AML-193 (cell line): ENCODE measurements around the gene TLCD3B.

Source experiments
- DNase-seq, 2 experiments: peaks; one replicate each; lab custom pipeline; 2025; lab: John Stamatoyannopoulos, UW

TLCD3B gene, protein sequence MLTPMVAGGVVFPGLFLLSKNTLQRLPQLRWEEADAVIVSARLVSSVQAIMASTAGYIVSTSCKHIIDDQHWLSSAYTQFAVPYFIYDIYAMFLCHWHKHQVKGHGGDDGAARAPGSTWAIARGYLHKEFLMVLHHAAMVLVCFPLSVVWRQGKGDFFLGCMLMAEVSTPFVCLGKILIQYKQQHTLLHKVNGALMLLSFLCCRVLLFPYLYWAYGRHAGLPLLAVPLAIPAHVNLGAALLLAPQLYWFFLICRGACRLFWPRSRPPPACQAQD

DNA sequence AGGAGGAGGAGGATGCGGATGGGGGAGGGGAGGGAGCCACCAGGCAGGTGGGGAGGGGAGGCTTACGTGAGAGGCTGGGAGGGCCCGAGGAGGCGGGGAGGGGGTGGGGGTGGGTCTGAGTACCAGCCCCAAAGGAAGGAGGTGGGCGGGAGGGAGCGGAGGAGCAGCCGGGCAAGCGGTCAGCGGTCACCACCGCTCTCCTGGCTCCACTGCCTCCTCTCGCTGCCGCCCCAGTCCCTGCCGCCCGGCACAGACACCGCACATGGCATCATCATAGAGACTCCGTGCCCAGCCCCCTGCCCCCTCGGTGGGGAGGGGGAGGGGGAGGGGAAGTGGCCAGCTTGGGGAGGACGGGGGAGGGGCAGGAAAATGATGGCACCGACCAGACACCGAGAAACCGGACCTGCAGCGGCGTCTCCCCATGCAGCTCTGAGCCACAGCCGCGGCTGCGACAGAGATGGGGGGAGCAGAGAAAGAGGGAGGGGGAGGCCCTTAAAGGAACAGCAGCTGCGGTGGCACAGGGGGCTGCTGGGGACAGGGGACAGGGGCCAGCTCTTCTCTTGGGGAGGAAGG lies at the start of gene TLCD3B:
TLCD3B (minus strand) TSS at position 431 of the 573 bp plus-strand sequence. CDS start 744 bp downstream, outside the sequence.
- DNase-seq, result no peak

- DNase-seq, result no peak
These were observed 48.4 kb upstream of the TLCD3B start for GRCh38 chr16:30079480-30079879.

GRCh38 chr16:30078744-30079143 lies 47.7 kb upstream of the TLCD3B start:
- no peak for DNase-seq

DNA sequence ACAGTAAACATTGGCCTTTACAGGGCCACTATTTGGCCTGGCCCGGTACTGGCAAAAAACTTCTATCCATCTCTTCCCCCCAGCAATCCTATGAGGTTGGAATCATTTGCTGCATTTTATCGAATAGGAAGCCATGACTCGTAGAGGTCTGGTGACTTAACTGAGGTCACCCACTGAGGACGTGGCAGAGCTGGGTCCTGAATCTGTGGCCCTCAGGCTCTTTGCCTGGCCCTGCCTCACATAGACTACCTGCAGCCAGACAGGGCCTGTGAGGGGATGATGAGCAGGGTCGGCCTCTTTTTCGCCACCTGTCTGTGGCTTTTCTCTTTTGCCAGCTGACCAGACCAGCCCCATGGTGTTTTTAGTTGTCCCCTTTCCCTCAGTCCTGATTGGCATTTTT lies 46.6 kb upstream of the TLCD3B start:
- no peak for DNase-seq

GRCh38 chr16:30076276-30076791 lies 45.3 kb upstream of the TLCD3B start:
- no peak for DNase-seq

- peak; percentile 71 to 74 for DNase-seq
These were observed 44.6 kb upstream of the TLCD3B start, which contains the start of gene PPP4C for GRCh38 chr16:30075503-30076275. Gene PPP4C, plus strand, starts transcription at chr16:30075994. Its CDS starts 384 bp downstream, at chr16:30076378.

DNA sequence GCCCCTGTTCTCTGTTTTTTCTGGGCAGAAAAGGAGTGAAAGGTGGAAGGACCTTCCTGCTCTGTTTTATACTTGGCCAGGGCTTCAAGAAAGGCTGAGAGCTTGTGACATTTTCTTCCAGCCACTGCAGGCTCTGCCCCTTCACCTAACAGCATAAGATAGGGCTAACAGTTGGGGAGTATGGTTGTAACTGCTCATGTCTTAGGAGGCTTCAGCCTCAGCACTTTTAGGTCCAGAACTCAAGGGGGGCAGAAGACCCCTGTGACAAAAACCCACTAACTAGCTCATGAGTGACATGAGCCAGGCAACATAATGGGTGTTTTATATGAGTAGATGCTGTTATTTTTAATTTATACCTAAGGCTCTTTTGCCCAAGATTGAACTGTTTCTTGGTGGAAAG lies 39.4 kb upstream of the TLCD3B start:
- DNase-seq, result no peak

DNA sequence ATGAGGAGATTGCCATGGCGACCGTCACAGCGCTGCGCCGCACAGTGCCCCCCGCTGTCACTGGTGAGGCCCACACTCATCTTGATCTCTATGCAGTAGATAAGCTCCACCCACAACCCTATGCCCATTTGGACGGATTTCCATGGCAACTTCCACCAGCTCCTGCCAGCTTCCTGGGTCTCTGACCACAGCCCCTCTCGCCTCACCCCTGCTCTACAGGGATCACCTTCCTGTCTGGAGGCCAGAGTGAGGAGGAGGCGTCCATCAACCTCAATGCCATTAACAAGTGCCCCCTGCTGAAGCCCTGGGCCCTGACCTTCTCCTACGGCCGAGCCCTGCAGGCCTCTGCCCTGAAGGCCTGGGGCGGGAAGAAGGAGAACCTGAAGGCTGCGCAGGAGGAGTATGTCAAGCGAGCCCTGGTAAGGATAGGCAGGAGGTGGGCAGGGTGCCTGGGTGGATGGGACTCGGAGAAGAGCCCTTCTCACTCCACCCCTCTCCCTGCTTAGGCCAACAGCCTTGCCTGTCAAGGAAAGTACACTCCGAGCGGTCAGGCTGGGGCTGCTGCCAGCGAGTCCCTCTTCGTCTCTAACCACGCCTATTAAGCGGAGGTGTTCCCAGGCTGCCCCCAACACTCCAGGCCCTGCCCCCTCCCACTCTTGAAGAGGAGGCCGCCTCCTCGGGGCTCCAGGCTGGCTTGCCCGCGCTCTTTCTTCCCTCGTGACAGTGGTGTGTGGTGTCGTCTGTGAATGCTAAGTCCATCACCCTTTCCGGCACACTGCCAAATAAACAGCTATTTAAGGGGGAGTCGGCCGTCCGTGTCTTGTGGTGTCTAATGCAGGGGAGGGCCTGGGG lies 38.8 kb upstream of the TLCD3B start:
- DNase-seq, result no peak

DNA sequence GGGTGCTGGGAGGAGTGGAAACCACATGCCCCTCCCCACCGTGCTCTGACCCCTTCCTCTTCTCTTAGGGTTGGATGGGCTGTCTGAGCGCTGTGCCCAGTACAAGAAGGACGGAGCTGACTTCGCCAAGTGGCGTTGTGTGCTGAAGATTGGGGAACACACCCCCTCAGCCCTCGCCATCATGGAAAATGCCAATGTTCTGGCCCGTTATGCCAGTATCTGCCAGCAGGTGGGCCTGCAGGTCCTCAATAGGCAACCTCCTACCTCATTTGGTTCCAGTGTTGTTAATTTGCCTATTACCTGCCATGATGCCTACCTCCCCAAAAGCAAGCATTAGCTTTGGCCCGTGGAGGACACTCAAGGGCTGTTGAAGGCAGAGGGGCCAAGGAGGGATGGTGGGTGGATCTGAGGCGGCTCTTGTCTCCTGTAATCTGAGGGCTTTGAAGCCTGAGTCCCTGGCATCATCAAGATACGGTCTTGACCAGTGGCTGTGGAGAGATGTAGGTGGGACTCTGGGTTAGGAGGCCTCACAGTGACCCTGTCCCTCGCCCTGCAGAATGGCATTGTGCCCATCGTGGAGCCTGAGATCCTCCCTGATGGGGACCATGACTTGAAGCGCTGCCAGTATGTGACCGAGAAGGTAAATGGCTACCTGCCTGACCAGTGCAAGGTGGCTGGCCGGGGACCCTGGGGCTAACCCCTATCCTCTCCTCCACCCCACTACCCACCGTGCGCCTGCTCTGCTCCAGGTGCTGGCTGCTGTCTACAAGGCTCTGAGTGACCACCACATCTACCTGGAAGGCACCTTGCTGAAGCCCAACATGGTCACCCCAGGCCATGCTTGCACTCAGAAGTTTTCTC lies 37.9 kb upstream of the TLCD3B start:
- no peak for DNase-seq

- no peak for DNase-seq
These were observed 37.3 kb upstream of the TLCD3B start for GRCh38 chr16:30068333-30068732.

DNA sequence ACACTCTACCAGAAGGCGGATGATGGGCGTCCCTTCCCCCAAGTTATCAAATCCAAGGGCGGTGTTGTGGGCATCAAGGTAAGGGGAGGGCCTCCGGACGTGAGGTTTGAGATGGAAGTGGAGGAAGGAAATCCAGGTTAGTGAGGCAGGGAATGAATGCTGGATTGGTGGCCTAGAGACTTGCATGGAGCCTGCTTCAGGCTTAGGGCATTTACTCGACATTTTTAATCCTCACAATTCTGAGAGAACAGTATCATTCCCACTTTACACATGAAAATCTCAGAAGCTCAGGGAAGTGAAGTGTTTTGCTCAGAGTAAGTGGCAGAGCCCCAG lies 36.5 kb upstream of the TLCD3B start:
- DNase-seq, result no peak

DNA sequence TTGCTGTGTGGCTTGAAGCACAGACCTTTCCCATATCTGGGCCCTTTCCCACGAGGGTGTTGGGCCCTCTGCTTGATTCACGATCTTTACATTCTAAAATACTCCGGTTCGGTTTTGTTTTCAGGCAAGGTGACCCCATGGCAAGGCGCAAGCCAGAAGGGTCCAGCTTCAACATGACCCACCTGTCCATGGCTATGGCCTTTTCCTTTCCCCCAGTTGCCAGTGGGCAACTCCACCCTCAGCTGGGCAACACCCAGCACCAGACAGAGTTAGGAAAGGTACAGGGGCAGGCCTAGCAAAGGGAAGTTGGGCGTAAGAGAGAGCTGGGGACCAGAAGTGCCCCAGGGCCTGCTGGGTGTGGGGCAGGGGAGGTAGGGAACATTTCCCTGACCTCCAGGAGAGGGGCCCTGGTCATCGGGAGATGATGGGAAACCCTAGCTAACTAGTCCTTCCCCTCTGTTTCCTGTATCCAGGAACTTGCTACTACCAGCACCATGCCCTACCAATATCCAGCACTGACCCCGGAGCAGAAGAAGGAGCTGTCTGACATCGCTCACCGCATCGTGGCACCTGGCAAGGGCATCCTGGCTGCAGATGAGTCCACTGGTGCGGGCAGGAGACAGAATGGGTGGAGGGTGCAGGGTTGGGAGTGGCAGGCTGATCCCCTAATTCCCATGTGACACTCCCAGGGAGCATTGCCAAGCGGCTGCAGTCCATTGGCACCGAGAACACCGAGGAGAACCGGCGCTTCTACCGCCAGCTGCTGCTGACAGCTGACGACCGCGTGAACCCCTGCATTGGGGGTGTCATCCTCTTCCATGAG lies 35.9 kb upstream of the TLCD3B start:
- peak in 1 of 2 experiments; percentile 35 for DNase-seq

GRCh38 chr16:30065943-30066760 lies 35.1 kb upstream of the TLCD3B start:
- no peak for DNase-seq

DNA sequence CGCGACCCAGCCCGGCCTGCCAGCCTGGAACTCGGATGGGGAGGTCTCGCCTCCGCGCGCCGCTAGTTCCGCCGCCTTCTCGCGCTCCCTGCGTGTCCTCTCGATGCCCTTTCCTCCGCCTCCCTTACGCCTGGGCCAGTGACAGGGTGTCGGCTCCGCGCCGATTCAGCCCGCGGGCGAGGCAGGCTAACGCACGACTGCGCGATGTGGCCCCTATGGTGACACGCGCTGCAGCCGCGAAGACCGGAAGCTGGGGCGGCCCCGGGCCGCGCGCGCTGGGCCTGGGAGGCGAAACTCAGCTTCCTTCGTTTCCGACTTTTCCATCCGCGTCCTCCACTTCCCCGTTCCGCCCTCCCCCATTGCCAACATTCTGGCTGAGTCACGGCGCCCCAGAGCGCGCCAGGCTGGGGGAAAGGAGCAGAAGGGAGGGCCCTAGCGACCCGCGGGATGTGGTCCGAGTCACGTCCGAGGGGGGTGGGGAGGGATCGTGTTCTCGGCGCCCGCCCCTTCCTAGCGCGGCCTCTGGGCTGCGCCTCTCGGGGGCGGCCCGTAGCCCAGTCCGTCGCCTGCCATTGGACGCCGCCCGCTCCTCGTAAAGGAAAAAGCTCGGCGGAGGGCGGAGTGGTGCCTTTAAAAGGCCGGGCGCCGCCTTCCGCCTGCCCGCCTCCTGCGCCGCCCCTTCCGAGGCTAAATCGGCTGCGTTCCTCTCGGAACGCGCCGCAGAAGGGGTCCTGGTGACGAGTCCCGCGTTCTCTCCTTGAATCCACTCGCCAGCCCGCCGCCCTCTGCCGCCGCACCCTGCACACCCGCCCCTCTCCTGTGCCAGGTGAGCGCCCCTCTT lies 34.3 kb upstream of the TLCD3B start, which contains the start of gene ALDOA:
ALDOA (plus strand) TSS at position 659 of the 841 bp plus-strand sequence. CDS start 1,138 bp downstream, outside the sequence.
- DNase-seq, result peak; percentile 95 to 97

DNA sequence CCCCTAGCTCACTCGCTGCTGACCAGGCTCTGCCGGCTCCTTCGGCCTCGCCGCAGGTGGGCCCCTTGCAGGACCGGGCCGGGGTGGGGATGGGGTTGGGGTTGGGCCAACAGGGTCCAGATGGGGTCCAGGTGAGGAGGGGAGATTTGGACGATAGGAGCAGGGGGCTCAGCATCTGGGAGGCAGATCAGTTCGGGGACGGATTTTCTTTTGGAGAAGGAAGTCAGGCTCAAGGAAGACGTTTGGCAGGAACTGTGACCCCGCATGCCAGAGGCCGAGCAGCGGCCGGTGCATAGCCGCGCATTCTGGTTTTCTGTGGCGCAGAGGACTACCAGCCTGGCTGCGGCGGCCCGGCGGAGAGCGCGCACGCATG lies 33.6 kb upstream of the TLCD3B start:
- no peak for DNase-seq

DNA sequence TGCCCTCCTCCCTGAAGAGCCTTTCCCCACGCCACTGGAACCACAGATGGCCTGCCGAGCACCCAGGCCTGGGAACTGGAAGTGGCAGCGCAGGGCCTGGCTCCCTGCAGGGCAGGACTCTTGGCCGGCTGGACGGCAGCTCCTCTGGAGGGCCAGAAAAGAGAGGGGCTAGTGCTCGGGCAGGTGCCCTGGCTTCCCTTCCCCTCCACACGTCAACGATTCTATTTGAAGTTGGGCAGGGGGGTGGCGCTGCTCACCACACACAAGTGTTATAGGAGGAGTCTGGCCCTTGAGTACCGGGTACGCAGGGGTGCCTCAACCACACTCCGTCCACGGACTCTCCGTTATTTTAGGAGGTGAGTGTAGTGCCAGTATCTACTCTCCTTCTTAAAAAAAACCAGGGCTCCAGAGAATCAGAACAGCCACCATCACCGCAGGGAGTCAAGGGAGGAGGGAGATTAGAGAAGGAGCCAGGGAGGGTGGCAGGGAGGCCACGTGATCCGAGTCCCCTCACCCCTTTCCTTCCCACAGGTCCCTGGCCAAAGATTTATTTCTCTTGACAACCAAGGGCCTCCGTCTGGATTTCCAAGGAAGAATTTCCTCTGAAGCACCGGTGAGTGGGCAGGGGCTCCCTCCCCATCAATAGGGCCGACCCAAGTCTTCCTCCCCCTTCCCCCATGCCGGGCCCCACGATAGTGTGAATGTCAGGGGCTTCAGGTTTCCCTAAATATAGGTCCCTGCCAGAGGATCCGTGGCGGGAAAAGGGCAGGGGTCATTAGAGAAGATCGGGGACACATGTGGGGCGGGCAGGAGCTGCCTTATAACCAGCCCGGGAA lies 33.0 kb upstream of the TLCD3B start:
- DNase-seq, result peak; percentile 70

DNA sequence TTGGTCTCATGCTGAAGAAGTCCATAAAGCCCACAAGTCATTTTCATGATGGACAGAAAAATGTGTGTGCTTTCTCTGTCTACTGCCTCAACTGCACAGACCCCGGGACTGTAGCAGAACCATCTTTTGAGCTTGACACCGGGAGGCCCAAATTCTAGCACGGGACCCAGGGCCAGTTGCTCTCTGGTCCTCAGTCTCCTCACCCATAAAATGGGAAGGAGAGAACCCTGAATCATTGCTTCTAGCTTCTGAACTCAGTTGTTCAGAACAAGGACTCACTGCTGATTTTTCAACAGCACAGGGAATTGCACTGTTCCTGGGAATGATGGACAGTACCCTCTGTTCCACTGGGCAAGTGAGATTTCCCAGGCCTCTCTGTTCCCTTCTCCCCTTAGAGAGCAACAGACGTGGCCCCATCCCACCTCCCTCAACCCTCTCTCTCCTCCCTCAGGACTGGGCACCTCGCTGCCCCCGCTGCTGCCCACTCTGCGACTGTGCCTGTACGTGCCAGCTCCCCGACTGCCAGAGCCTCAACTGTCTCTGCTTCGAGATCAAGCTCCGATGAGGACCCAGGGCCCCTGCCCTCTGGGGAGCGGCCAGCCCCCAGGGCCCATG lies 32.3 kb upstream of the TLCD3B start:
- DNase-seq, result no peak
